GM21737 (cell line): ENCODE measurements around the gene PHF5A.

ENCODE experiments used
- ATAC-seq: cut with Tn5 transposase; IDR thresholded peaks from one replicate; pipeline ENCODE4 v1.9.1; 2021; ENCODE audit warnings: mild to moderate bottlenecking, moderate library complexity; ENCODE audit not compliant: unreplicated experiment

The PHF5A gene

GRCh38 chr22:41418717-41419116, 49.8 kb downstream of the PHF5A start:
- ATAC-seq = no peak

DNA sequence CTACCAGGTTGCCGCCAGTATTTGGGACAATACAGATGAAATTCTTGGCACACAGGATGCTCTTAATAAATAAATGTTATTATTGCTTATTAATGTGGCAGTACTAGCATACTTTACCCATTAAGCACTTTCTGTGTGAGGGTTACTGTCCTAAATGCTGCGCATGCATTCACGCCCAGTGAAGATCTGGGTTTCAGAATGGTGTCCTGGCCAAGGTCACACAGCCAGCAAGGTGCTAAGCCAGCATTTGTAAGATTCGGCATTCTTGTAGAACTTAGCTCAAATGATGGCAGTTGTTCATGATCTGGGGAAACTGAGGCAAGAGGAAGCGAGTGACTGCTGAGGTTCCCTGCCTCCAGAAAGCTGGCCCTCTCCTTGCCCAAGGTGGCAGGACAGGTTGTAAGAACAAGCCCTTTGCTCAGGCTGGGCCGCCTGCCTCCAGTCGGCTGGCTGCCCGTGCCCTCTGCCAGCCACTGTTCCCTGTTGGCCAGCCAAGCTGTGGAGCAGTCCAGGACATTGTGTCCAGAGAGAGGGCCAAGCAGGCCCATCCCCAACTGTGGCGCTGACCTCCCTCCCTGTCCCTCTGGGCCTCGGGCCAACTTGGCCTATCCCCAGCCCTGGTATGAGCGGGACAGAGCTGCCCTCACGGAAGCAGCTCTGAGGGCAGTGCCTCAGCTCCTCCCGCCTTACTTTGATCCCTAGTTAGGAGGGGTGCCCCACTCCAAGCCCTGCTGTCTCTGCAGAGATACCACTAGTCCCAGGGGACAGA, 50.7 kb downstream of the PHF5A start:
- no peak for ATAC-seq

DNA sequence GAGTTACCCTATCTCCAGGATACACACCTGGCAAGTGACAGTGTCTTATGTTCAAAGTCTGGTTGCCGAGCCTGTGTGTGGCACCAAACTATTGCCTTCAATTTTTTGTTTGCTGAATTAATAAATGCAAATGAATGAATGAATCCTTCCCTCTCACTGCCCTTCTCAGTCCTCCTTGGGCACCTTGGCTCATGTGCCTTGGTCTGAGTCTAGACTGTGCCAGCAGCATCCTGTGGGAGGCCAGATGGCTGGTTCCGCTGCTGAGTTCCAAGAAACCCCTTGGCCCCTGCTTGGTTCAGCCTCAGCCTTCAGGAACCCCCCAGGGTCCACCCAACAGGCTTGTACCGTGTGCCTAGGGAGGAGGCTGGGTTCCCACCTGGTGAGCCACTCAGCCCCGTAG, 52.9 kb downstream of the PHF5A start:
- no peak for ATAC-seq

GRCh38 chr22:41411021-41411851, 57.3 kb downstream of the PHF5A start:
- no peak for ATAC-seq

GRCh38 chr22:41410311-41410751, 58.2 kb downstream of the PHF5A start:
- no peak for ATAC-seq
